K562 treated with DMSO at 1 percent for 24 hours (cell line): ENCODE measurements around the gene SPINK9. TPM values are rescaled to one million over a fixed set of nuclear protein-coding genes. Genes with fewer than 3 reads are reported as not detected.

ENCODE experiments used
- total RNA-seq: library from RNA; unstranded; fragments of 300-600 nt; gene quantifications from 2 replicates; pipeline ENCODE4 v1.2.3, GENCODE V29; 2022; ENCODE audit warnings: low read depth; ENCODE audit not compliant: insufficient read depth

SPINK9 gene, protein sequence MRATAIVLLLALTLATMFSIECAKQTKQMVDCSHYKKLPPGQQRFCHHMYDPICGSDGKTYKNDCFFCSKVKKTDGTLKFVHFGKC
- not detected in 2 replicates for total RNA-seq

DNA sequence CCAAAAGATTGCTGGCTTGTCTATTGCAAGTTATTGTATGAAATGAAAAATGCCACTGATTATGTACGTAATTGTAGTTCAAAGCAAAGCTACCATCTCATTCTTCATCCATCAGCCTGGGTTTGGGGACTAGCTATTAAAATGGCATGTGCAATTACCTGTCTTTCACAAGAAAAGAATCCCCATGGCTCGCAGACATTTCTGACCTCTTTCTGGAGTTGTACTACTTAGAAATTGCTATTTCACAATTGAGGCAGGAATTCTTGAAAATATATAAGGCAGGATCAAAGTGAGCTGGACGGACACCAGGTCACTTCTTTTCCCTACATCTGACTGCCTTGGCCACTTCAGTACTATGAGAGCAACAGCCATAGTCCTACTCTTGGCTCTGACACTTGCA, at the start of gene SPINK9:
Gene SPINK9, plus strand, starts transcription at position 301 of the 400 bp plus-strand sequence. Its CDS starts 55 bp downstream, at position 356.

DNA sequence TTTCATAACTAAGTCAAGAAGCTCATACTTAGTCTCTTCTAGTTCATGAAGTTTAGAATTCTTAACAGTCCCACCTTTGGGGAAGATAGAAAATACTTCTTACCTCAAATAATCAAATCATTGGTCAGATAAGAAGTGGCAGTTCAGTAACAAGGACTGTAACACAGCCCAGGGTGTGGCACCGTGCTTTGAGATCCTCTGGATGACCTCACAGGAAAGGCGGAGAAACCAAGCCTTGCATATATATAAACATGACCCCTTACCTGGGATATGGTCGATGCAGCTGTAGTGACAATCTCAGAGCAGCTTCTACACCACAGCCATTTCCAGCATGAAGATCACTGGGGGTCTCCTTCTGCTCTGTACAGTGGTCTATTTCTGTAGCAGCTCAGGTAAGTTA, 23.2 kb upstream of the SPINK9 start, which contains the start of gene SPINK7:
Gene SPINK7, plus strand, starts transcription at position 271 of the 400 bp plus-strand sequence. Its CDS starts 61 bp downstream, at position 332.

GRCh38 chr5:148383564-148384379, 48.4 kb downstream of the SPINK9 start, which contains the start of gene FBXO38:
TSS of gene FBXO38 (plus strand) at chr5:148383958. CDS start at chr5:148394777, 10,819 bp downstream.

Other genes starting within 250 kb of the SPINK9 start
- gene SPINK14, start 167.0 kb upstream of the SPINK9 start, total RNA-seq, result not detected in 2 replicates
- not detected in 2 replicates for gene SPINK6, start 132.5 kb upstream of the SPINK9 start, total RNA-seq
- gene MARCOL, start 97.0 kb upstream of the SPINK9 start, total RNA-seq, result not detected in 2 replicates
- gene SPINK13, start 66.8 kb upstream of the SPINK9 start, total RNA-seq, result not detected in 2 replicates
- not detected in 2 replicates for gene SPINK7, start 23.1 kb upstream of the SPINK9 start, total RNA-seq
- gene FBXO38, start 48.4 kb downstream of the SPINK9 start, total RNA-seq, result 17.7 and 19.7 TPM in 2 replicates